ENCODE results near the gene TANC2. TPM values are rescaled to one million over a fixed set of nuclear protein-coding genes. Genes with fewer than 3 reads are reported as not detected.
A peak's percentile ranks its signal among the peaks of the same experiment; 100 is the strongest.

TANC2 gene
- total and polyA plus RNA-seq, 2 donors from 2014 or later = 3.2 to 73.9 TPM

DNA sequence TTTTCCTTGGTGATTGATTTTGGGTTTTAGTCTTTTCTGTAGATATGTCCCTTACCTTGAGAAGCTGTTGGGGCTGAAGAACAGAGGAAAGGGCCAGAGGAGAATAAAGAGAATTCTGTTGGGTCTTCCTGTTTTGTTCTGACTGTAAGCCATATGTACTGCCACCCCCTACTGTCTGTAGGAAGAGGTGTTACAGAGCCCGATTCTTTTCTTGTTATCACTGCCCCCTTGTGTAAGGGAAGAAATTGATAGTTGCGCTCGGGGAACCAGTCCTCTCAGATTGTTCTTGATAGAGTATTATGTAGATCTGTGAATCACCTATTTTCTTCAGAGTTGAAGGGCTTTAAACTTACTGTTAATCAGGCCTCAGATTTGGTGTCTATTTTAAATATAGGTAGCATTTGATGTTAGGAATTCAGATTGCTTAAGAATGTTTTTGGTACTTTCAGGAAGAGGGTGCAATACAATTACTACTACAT, 2.4 kb downstream of the TANC2 start:
- peak; percentile 79 for FAIRE-seq
- Histone ChIP-seq H3K27ac (ENCODE audit: low read depth in 2 of 2, low read length in 2 of 2) (no peak overlapping the region), H3K9me3 (ENCODE audit: control insufficient read depth in 2 of 3, insufficient read depth in 1 of 3, low read length in 3 of 3) (no peaks in the 10 kb centered on the region), H3K27me3 (ENCODE audit: control insufficient read depth, insufficient read depth, low read length) (no peaks in the 10 kb centered on the region), H3K36me3 (ENCODE audit: control insufficient read depth in 2 of 3, insufficient read depth in 3 of 3, low read length in 3 of 3) (no peaks in the 10 kb centered on the region), H3K9ac (ENCODE audit: low read length in 3 of 3) (peak overlapping the region in 1 of 3 donors; percentile 11), H3K4me1 (ENCODE audit: control insufficient read depth in 2 of 3, insufficient read depth in 2 of 3, low read depth in 1 of 3, low read length in 3 of 3) (peaks cover 0 to 8% (median 3%) of the 10 kb centered on the region in 3 donors), H3K4me3 (ENCODE audit: low read length in 3 of 3) (peak overlapping the region in 1 of 3 donors; percentile 88)
- intact Hi-C loops (cut with DNase I) = loop anchor here (10.0 kb wide), 1 partner anchor 264 kb away; no protein-coding TSS in a partner anchor
- peak in 4 of 5 donors; percentile 60 to 93 (median 76) for DNase-seq
- TF ChIP-seq, protein P1, sequence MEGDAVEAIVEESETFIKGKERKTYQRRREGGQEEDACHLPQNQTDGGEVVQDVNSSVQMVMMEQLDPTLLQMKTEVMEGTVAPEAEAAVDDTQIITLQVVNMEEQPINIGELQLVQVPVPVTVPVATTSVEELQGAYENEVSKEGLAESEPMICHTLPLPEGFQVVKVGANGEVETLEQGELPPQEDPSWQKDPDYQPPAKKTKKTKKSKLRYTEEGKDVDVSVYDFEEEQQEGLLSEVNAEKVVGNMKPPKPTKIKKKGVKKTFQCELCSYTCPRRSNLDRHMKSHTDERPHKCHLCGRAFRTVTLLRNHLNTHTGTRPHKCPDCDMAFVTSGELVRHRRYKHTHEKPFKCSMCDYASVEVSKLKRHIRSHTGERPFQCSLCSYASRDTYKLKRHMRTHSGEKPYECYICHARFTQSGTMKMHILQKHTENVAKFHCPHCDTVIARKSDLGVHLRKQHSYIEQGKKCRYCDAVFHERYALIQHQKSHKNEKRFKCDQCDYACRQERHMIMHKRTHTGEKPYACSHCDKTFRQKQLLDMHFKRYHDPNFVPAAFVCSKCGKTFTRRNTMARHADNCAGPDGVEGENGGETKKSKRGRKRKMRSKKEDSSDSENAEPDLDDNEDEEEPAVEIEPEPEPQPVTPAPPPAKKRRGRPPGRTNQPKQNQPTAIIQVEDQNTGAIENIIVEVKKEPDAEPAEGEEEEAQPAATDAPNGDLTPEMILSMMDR (IDR thresholded peaks at IDR 0.05; ENCODE audit: borderline replicate concordance, extremely low read depth, insufficient read depth) = peak; percentile 80

DNA sequence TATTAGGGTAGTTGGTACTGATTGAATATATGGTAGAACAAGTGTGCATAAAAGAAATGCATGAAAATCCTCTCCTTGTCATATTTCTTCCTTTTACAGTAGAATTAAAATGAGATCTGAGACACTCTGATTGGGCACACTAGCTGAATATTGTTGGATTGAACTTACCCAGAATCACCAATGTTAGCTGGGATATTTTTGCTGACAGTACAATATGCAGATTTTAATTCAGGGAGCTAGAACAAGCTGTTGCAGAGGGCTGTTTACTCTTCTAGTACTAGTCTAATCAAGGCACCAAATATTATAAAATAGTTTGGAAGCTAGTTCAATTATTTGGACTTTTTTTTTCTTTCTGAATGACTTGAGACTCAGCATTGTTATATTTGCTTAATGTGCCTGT, 4.6 kb downstream of the TANC2 start:
- intact Hi-C loops (cut with DNase I) = no loop called here
- H3K36me3 ChIP-seq (ENCODE audit: control insufficient read depth in 2 of 3, insufficient read depth in 3 of 3, low read length in 3 of 3) = no peaks in the 10 kb centered on the region
- H3K4me1 ChIP-seq (ENCODE audit: control insufficient read depth in 2 of 3, insufficient read depth in 2 of 3, low read depth in 1 of 3, low read length in 3 of 3) = peaks cover 0 to 8% (median 0%) of the 10 kb centered on the region in 3 donors
- H3K27ac ChIP-seq (ENCODE audit: low read depth in 2 of 2, low read length in 2 of 2) = no peak overlapping the region
- no peak overlapping the region for H3K4me3 ChIP-seq (ENCODE audit: low read length in 3 of 3)
- H3K27me3 ChIP-seq (ENCODE audit: control insufficient read depth, insufficient read depth, low read length) = no peaks in the 10 kb centered on the region
- no peaks in the 10 kb centered on the region for H3K9me3 ChIP-seq (ENCODE audit: control insufficient read depth in 2 of 3, insufficient read depth in 1 of 3, low read length in 3 of 3)
- no peak overlapping the region for H3K9ac ChIP-seq (ENCODE audit: low read length in 3 of 3)
- TF ChIP-seq, protein P1 (IDR thresholded peaks at IDR 0.05; ENCODE audit: borderline replicate concordance, extremely low read depth, insufficient read depth) = no peak
- no peak for DNase-seq
- no peak for FAIRE-seq

DNA sequence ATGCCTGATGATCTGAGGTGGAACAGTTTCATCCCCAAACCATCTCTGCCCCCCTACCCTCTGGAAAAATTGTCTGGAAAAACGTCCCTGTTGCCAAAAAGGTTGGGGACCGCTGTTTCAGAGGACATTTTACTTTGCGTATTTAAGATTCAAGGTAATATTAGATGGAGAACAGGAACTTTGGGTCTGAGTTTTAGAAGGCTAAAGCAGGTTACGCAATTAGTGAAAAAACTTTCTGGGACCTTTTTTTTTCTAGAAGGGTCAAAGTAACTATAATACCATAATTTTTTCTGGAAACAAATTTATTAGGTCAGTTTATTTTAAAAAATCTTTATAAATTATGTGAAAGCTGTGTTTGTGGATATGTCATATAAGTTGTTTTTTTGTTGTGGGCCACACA, 5.8 kb downstream of the TANC2 start:
- FAIRE-seq (no peak), DNase-seq (no peak)
- Histone ChIP-seq H3K9ac (ENCODE audit: low read length in 3 of 3) (no peak overlapping the region), H3K27me3 (ENCODE audit: control insufficient read depth, insufficient read depth, low read length) (no peaks in the 10 kb centered on the region), H3K4me3 (ENCODE audit: low read length in 3 of 3) (no peak overlapping the region), H3K4me1 (ENCODE audit: control insufficient read depth in 2 of 3, insufficient read depth in 2 of 3, low read depth in 1 of 3, low read length in 3 of 3) (peaks cover 0 to 8% (median 0%) of the 10 kb centered on the region in 3 donors), H3K27ac (ENCODE audit: low read depth in 2 of 2, low read length in 2 of 2) (no peak overlapping the region), H3K36me3 (ENCODE audit: control insufficient read depth in 2 of 3, insufficient read depth in 3 of 3, low read length in 3 of 3) (no peaks in the 10 kb centered on the region), H3K9me3 (ENCODE audit: control insufficient read depth in 2 of 3, insufficient read depth in 1 of 3, low read length in 3 of 3) (no peaks in the 10 kb centered on the region)
- intact Hi-C loops (cut with DNase I) = no loop called here
- TF ChIP-seq, protein P1 (IDR thresholded peaks at IDR 0.05; ENCODE audit: borderline replicate concordance, extremely low read depth, insufficient read depth) = no peak

DNA sequence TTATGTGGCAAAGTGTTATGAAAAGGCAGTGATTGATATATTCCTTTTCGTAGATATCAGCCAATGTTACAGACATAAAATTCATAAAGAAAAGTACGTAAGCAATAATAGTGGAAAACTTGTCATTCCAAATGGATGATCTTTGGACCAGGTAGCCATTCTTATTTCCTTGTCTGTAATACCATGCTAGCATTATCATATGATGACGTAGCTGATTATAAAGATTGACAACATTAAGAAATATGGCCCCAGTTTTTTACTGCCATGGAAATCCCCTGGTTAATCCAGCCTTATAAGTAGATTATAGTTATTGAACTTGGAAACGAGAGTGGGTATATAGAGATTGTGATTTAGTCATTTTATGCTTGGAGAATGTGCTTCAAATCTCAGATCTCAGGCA, 8.8 kb downstream of the TANC2 start:
- Histone ChIP-seq H3K4me3 (ENCODE audit: low read length in 3 of 3) (no peak overlapping the region), H3K36me3 (ENCODE audit: control insufficient read depth in 2 of 3, insufficient read depth in 3 of 3, low read length in 3 of 3) (no peaks in the 10 kb centered on the region), H3K4me1 (ENCODE audit: control insufficient read depth in 2 of 3, insufficient read depth in 2 of 3, low read depth in 1 of 3, low read length in 3 of 3) (no peaks in the 10 kb centered on the region), H3K27me3 (ENCODE audit: control insufficient read depth, insufficient read depth, low read length) (no peaks in the 10 kb centered on the region), H3K9ac (ENCODE audit: low read length in 3 of 3) (no peak overlapping the region), H3K9me3 (ENCODE audit: control insufficient read depth in 2 of 3, insufficient read depth in 1 of 3, low read length in 3 of 3) (no peaks in the 10 kb centered on the region), H3K27ac (ENCODE audit: low read depth in 2 of 2, low read length in 2 of 2) (no peak overlapping the region)
- FAIRE-seq (no peak), DNase-seq (no peak)
- intact Hi-C loops (cut with DNase I) = no loop called here
- TF ChIP-seq, protein P1 (IDR thresholded peaks at IDR 0.05; ENCODE audit: borderline replicate concordance, extremely low read depth, insufficient read depth) = no peak
